GM20000 (cell line): ENCODE data around the gene NHS.

Source experiments
- DNase-seq: peaks from one replicate; pipeline ENCODE4 v3.0.0; 2012; ENCODE audit warnings: low spot score
- TF ChIP-seq, protein P1 (sequence below): IDR thresholded peaks from 2 replicates; pipeline ENCODE4 v1.5.1; 2012; ENCODE audit warnings: mild to moderate bottlenecking, control low read depth; ENCODE audit errors: extremely low read depth, missing control alignments

NHS gene

DNA sequence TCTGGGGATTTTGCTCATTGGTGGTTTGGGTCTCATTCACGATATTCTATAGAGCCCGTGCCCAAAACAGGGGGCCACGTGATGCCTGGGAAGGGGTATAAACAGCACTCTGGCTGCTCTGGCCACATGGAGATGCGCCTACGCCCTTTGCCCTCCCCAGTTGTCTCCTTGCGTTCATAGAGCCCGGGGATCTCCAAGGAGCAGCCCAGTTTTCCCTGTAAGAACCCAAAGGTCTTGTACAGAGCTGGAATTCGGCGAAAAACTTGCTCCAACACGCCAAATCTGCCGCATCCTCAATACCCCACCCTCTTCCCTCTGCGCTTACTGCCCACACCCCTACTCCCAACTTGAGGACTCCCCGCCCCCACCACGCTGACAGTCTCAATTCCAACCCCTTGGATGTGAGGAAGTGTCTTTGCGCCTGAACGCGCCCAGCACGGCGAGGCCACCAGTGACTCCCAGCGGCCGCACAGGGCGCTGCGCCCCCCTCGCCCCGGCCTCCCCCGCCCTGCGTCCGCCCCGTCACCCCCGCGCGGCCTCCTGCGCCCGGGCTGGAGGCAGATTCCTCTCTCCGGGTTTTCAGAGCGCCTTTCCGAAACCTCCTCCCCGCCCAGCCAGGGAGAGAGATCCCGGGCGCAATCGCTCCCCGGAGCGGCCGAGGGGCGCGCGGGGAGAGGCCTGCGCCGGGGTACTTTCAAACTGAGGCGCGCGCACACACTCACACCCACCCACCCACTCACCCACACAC, at the start of gene NHS:
Gene NHS (plus strand): TSS at position 582 of the 748 bp plus-strand sequence. CDS start 558 bp downstream, outside the sequence.
- DNase-seq, result no peak
- TF ChIP-seq, protein P1, sequence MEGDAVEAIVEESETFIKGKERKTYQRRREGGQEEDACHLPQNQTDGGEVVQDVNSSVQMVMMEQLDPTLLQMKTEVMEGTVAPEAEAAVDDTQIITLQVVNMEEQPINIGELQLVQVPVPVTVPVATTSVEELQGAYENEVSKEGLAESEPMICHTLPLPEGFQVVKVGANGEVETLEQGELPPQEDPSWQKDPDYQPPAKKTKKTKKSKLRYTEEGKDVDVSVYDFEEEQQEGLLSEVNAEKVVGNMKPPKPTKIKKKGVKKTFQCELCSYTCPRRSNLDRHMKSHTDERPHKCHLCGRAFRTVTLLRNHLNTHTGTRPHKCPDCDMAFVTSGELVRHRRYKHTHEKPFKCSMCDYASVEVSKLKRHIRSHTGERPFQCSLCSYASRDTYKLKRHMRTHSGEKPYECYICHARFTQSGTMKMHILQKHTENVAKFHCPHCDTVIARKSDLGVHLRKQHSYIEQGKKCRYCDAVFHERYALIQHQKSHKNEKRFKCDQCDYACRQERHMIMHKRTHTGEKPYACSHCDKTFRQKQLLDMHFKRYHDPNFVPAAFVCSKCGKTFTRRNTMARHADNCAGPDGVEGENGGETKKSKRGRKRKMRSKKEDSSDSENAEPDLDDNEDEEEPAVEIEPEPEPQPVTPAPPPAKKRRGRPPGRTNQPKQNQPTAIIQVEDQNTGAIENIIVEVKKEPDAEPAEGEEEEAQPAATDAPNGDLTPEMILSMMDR, result no peak

DNA sequence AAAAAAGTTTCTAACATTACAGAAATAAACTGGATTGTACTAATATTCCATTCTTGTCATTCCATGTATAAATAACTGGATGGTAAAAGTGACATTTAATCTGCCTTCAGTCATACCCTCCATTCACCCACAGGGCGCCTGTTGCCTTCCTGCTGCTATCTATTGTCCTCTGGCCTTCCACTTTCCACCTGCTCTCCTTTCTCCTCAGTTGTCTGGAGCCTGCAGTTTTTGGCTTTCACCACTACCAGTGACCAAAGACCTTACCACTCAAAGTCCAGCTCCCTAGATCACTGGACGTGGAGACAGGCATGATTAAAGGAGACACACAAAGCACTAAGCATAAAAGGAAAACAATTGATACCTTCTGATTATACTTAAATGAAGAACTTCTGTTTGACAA, 46.2 kb upstream of the NHS start:
- TF ChIP-seq, protein P1, result no peak
- DNase-seq, result no peak

DNA sequence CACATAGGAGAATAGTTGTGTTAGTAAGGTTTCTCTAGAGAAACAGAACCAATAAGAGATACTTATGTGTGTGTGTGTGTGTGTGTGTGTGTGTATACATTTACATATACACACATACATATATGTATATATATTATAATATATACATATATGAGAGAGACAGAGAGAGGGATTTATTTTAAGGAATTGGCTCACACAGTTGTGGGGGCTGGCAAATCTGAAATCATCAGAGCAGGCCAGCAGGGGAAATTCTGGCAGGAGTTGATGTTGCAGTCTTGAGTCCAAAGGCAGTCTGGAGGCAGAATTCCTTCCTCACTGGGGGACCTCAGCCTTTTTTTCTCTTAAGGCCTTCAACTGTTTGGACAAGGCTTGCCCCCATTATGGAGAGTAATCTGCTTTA, 38.6 kb upstream of the NHS start:
- DNase-seq, result no peak
- TF ChIP-seq, protein P1, result no peak

DNA sequence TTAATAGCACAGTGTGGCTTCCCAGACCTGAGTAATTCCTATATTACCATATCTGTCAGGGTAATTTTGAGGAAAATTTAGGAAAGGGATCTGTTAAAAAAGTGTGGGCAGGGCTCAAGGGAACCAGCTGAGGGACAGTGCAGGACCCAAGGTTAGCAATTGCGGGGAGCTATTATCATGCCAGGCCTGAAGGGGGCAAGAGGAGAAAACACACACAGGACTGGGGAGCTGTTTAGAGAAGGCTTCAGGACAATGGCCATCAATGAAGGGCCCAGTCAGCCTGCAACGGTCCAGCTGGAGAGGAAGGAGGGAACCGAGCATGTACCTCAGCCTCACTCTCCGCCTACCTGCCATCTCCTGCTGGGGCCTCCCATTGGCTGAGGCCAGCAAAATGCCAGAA, 19.0 kb upstream of the NHS start:
- TF ChIP-seq, protein P1, result no peak
- no peak for DNase-seq

DNA sequence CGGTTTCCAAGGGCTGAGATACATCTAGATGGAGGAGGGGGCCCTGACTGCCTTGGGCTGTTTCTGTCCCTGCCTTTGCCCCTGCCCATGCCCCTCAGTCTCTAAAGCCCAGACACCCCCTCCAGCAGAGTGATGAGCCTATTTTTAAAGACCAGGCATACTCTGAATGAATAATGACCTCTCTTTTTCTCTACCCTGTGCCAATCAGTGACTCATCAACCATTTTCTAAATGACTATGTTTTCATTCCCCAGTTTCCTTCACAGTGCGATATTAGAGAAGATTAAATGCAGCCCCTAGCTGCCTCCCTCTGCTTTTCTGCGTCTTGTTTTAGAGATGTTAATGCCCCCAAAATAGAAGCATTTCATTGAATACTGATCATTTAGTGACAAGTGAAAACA, 15.5 kb upstream of the NHS start:
- no peak for DNase-seq
- TF ChIP-seq, protein P1, result no peak

DNA sequence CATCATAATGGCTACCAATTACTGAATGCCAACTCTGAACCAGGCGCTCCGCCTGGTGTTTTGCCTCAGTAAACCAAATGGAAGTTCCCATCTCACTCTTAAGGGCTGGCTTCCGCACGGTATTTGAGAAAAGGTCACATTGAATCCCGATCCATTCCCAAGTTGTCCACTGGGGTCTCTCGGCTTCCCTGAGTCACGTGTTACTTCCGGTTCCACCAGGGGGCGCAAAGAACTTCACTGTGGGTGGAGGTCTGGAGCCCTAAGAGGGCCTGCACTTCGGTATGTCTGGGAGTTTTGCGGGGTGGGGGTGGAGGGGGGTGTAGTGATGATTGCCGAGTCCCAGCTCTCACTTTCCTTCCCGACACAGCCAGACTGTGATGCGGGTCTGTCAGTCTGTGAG, 13.4 kb upstream of the NHS start:
- TF ChIP-seq, protein P1, result no peak
- DNase-seq, result no peak

DNA sequence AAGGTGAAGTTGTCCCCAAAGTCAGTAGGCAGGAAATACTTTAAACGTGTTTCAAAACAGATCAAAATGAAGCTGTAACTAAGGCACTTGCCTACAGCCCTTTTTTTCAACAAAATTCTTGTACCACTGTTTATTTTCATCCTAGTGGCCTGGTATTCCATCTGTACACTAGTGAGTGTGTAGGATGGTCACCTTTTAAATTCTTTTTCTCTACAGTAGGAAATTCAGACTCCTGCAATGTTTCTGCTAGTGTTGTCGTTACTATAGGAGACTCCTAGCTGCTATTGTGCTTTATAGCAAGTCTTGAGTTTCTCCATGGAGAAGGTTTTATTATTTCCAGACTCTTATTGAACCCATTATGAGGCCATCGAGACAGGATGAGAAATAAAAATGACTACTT, 7.0 kb upstream of the NHS start:
- TF ChIP-seq, protein P1, result no peak
- no peak for DNase-seq
